Stimulated activated naive CD4-positive, alpha-beta T cell (primary cell): Measurements from ENCODE around the gene CD9.
A peak's percentile ranks its signal among the peaks of the same experiment; 100 is the strongest.
"Not testable (repeated sequence)": the region's sequence is repeated elsewhere in the genome, so short reads cannot be mapped to it uniquely, and the experiment has no call there.

Experiments
- DNase-seq, 6 experiments: peaks; one replicate each; lab custom pipeline; 2025; lab: John Stamatoyannopoulos, UW

CD9 gene

DNA sequence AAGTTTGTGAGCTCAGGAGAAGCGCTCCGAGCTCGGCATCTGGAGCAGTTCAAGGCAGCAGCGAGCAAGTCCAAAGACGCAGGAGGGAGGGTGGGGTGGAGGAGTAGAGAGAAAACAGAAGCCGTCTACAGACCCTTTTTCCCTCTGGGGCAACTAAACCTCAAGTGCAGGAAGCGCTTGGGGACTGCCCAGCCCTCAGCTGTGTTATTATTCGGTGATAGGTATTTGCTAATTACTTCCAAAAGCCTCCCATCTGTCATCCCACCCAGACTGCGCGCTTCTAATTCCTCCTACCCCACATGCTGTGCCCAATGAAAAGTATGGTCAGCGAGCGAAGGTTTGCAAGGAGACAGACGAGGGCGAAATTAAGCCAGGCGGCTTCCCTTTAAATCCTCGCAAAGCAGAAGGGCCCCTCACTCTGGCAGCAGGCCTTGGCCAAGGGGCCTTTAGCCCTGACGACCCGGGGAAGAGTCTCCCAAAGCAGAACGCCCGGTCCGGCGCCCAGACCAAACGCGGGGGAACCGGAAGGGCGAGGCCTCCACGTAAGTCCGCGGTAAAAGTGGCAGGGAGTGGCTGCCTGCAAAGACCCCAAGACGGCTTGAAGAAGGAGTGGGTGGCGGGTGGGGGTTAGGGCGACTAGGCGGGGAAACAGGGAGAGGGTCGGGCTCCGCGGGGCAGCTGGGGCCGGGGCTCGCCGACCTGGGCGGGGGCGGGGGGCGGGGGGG, 507 bp upstream of the CD9 start:
- DNase-seq = no peak

DNA sequence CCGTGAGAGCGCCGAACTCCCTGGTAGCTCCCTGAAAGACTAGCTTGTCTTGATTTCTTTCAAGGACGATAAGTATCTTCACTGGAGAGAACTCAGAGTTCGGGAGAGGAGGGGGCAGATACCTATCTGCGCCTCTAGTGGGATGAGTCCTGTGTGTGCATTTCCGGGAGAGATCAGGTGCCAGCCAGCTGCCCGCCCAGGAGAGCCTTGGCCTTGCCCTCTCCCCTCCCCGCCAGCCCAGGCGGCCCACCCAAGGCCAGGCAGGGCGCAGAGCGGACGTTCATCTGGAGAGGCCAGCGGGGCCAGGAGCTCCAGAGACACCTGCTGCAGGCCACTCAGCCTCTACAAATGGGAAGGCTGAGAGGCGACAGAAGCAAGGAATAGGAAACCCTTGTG, 1.0 kb downstream of the CD9 start:
- DNase-seq = peak in 1 of 6 experiments; percentile 12

DNA sequence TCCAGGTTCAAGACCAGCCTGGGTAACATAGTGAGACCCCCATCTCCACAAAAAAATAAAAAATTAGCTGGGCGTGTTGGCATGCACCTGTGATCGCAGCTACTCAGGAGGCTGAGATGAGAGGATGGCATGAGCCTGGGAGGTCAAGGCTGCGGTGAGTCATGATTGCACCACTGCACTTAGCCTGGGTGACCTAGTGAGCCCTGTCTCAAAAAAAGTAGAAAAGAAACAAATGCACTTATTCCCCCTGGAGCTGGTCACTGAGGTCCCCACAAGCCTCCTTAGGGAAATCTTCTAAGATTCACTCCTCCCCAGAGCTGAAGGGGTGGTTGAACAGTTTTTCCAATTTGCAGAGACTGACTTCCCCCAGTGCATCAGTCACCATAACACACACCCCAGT, 1.6 kb downstream of the CD9 start:
- DNase-seq = no peak

DNA sequence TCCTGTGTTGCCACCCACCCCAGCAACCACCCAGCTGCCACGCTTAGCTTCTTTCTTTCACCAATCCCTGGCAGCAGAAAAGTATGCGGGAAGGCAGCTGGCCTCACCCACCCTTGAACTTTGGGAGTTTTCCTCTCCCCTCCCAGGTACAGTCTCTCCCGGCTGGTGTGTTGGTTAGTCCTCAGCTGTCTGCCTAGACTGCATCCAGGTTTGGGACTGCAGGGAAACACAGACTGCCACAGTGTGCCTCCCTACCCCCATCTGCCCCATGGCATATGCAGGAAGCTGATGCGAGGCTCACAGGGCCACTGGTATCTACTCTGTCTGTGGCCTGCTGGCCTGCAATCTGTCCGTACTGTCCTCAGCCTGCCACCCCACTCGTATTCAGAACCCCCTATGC, 2.1 kb downstream of the CD9 start:
- DNase-seq = no peak

DNA sequence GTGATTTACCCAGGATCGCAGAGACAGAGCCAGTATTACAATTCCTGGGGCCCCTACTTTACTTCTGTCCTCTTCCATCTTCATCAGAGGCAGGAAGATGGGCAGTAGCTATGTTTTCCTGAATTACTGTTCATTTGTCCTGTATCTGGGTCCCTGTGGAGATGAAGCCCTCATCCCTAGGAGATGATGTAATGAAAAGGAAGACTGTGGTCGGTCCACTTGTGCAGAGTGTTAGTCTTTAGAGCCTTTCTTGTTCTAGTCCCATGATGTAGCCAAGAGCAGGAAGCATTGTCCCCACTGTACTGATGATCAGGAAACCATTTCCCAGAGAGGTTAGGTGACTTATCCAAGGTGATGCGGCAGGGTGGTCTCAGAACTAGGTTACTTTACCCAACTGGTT, 2.6 kb downstream of the CD9 start:
- DNase-seq = no peak

DNA sequence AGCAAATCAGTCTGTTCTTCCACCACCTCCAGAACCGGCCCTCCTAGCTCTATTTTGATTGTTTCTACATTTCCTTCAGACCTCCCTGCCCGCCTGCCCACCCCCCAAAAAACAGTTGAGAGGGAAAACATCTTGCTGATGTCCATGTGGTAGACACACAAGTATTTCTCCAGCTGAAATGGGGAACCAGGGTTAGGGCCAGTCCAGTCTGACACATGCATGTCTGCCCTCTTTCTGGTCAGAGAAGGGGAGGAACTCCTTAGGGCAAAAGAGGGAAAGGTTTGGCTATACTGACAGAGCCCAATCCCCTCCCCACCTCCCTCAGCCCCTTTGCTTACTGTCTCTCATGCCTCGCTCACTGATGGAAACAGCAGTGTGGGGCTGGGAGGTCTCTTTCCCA, 3.4 kb downstream of the CD9 start:
- DNase-seq = no peak

DNA sequence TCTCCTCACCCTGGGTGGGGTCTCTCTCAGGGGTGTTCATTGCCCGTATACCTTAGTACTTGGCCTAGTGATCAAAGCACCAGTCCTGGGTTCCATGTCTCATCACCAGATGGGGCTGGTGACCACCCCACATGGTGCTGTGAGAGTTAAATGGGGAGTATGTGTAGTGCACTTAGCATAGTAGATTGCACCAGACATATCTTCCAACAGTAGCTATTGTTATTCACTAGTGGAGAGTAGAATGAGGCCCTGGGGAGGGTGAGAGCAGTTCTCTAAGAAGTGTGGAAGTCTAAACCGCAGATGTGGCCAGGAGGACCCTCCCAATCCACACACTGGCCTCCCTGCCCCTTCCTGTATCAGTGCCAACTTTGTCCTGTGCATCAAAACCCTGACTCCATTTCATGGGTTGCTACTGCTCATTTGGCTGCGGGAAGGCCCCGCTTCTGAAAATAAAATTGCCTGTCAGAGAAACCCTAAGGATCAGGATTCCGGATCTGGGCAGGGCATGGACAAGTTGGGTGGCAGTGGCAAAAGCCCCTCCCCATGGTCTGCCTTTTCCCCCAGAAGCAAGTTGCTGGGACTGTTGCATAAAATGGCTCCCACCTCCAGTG, 4.4 kb downstream of the CD9 start:
- DNase-seq = no peak

DNA sequence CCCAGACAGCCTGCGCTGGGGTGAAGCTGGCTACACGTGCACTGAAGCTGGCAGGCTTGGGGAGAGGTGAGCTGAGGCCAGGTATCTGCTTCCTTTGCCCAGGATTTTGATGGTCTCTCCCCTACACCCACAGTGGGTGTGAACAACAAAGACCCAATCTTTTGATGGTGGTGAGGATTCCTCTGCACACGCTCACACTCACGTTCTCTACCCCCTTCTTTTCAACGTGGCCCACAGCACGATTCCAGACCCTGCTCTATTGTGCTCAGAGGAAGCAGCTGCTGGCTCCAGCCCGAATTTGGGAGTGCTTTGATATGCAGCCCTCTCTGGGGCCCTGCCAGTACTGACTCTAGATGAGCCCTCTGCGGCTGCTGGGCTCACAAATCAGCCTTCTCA, 4.9 kb downstream of the CD9 start:
- DNase-seq = no peak

DNA sequence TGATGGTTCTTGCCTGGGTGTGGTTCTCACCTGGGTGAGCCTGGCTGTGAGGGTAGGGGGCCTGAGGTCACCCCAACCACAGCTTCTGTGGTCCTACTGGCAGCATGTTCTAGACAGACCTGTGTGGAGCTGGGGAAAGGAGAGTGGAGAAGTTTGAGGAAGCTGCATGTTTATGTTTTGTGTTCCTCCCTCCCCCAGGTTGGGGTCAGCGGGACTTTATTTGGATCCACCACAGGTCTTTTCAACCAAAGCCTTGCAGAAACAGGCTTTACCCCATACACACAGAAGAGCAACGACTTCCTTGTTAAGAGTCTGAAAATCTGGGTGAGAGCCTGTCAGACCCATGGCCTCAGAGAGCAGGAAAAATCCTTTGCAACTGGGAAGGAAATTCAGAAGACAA, 5.6 kb downstream of the CD9 start:
- DNase-seq = no peak

DNA sequence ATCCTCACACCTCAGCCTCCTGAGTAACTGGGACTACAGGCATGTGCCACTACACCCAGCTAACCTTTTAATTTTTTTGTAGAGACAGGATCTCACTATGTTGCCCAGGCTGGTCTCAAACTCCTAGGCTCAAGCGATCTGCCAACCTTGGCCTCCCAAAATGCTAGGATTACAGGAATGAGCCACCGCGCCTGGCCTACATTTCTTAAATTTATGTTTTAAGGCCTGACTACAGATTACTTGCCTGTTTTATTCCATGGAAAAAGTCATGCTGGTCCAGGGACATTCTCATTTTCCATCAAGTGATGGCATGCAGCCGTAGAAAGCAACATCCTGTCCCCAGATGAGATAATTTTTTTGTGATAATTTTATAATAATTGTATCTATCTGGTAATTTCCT, 6.1 kb downstream of the CD9 start:
- no peak for DNase-seq

DNA sequence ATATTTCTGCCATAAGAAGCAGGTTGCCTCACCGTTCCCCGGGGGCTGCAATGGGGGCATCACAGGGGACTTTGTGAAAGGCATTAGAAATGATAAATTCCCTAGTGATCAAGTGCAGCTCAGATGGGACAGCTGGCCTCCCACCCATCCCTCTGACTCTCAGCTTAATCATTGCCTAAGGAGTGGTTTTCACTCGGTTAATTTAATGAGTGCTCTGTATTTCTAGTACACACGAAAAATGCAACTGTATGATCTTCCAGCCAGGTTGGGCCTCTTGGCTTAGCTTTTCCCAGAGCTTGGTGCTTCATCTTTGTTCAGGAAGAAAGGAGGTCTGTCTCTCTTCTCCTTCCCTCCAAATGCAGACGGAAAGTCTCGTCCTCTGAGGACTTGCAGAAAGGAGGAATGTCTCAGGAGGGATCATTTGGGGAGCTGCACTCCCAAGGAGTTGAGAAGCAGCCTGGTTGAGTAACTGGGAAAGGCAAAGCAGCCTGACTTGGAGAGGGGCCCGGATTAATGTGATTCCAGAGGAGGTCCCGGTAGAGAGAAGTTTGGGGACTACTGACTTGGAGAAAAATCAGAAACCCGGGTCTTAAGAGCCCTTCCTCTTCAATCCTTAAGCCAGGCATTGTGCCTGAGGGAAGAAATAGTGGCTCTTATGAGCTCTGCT, 7.2 kb downstream of the CD9 start:
- no peak for DNase-seq

DNA sequence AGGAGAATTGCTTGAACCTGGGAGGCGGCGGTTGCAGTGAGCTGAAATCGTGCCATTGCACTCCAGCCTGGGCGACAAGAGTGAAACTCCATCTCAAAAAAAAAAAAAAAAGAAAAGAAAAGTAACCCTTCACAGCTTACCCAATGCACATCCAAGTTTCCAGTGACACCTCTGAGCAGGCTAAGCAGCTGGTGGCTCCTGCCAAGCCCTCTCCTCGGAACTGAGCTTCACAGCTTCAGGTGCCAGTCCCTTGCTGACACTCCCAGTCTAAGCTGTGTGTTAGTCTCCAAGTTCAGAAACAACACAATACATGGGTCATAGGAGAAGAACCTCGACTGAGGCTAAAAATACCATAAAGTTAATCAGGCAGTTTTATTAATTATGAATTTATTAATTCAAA, 7.9 kb downstream of the CD9 start:
- DNase-seq = no peak

DNA sequence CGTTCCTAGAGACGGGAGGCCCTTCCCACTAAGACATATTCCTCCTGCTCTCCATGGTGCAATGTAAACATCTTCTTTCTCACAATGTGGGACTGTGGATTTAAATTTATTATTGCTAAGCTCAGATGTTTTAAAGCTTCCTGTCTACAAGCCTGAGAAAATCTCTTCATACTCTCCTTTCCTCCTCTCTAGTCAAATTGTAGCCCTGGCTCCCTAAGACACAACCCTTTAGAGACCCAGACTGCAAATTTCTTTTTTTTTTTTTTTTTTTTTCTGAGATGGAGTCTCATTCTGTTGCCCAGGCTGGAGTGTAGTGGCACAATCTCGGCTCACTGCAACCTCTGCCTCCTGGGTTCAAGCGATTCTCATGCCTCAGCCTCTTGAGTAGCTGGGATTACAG, 9.2 kb downstream of the CD9 start:
- not testable (repeated sequence) for DNase-seq

DNA sequence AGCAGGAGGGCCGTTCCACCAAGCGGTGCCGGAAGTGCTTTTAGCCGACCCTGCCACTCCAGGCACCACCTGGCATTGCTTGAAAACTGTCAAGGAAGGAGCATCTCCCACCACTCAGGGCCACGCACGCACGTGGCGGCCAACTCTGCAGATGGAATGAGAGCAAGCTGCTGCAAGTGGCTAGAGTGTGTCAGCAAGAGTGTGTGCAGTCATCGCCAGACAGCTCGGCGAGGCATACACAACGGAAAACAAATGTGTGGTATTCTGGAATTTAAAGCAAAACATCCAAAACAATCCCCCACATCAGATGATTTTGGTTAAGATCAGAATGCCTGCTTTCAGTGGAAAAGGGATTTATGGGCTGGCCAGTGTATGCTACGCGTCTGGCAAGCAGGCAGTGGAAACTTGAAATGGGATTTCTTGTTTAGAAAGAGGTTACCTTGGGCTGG, 11.2 kb downstream of the CD9 start:
- DNase-seq = no peak

DNA sequence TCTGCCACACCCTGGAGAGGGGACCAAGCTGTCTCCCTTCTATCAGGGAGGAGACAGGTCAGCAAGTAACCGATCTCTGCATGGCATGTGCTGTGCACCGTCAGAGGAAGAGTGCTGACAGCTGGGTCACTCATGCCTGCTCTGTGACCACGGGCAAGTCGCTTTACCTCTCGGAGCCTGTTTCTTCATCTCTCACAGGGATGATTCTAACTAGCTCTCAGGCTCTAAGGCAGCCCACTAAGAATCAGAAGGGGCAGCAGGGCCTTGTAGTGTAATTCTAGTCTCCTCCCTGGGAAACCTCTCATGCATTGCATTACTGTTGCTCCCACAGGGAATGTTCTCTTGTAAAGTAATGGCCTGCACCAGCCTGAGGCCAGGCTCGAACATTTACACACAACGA, 11.9 kb downstream of the CD9 start:
- DNase-seq = no peak

DNA sequence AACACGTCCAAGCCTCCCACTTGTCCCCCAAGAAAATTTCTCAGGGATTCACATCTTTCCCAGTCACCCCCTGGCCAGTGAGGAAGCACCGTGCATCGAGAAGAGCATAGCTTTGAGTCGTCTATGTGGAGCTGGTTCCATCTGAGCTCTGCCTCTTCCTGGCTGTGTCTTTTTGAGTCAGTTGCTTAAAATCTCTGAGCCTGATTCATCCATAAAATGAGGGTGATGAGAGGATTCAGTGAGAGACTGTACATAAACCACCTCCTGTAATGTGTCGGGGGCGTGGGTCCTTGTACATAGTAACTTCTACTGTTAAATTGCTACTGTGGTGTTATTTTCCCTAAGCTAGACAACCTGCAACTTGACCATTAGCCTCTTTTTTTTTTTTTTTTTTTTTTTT, 13.8 kb downstream of the CD9 start:
- DNase-seq = no peak

DNA sequence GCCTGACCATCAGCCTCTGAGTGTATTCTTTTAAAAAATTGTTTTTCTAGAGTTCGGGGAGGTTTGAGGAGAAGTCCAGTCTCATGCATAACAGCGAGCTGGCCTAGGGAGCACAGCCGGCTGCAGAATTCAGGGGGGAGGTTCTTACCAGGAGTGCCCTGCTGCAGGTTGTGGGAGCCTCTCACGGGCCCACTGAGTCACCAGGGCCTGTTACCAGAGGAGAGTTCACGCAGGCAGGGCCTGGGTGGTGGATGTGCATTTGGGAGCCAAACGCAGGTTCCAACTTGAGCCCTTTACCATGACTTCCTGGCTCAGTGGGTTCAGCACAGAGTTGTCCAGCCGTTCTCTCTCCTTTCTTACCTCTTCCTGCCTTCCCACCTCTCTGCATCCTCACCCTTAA, 14.4 kb downstream of the CD9 start:
- no peak for DNase-seq

DNA sequence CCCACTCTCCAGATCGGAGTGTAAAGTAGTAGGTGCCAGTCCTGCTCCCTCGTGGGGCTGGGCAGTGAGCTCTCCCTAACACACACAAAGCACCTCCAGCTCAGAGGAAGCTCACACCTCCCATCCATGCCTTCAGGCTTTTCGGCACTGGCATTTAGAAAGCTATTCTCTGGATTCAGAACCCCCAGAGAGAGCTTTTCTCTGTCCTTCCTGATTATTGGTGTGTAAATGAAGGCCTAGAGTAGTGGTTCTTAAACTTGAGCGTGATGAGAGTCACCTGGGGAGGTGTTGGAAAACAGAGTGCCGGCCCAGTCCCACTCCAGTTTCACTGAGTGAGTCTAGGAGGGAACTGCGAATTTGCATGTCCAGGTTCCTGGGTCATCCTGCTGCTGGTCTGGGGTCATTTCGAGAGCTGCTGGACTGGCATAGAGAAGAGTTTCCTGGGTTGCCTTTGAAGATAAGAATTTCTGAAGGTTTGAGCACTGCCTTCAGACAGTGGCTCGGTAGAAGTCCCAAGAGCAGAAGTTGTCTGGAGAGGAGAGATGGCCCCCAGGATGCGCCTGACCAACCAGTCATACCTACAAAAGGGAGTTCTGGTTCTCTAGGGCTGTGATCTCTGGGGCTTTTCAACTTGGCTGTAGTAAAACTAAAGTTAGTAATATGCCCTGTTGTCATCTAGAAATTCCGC, 15.1 kb downstream of the CD9 start:
- DNase-seq = no peak

DNA sequence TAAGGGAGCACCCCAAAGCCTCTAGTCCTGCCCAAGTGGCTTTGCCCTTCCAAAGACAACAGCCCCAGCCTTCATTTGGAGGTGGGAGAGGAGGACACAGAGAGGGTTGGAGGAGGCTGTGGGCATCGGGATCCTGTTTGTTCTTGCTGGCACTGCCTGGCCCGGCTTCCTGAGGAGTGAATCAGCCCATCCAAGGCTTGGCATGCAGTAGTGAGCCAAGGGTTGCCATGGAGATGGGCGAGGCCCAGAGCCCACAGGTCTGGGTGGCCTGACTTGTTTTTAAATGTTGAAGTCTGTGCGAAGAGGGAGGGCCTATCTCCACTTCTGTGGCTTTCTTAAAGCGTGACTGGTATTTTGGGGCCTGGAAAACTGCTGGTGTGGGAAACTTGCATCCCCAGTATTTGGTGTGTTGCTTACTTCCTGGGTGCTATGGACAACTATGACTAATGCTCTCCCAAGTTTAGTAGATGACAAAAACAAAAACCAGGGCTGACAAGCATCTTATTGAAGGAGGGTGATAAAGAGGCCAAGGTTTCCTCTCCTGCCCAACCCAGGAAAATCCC, 15.8 kb downstream of the CD9 start:
- no peak for DNase-seq

DNA sequence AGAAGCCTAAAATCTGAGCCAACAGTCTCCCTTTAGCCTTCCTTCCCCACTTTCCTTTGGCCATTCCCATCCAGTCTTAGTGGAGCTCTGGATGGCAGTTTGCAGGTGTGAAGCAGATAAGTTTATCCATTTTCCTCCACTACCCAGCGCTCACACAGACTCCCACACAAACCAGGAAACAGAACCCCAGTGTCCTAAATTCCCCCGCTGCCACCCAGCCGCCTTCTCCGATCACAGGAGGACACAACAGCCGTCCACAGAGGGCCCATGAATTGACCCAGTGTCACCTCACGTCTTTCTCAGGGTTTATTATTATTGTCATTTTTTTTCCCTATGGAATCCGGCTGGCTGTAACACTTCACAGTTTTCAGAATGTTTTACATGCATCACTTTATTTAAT, 16.4 kb downstream of the CD9 start:
- DNase-seq = no peak

DNA sequence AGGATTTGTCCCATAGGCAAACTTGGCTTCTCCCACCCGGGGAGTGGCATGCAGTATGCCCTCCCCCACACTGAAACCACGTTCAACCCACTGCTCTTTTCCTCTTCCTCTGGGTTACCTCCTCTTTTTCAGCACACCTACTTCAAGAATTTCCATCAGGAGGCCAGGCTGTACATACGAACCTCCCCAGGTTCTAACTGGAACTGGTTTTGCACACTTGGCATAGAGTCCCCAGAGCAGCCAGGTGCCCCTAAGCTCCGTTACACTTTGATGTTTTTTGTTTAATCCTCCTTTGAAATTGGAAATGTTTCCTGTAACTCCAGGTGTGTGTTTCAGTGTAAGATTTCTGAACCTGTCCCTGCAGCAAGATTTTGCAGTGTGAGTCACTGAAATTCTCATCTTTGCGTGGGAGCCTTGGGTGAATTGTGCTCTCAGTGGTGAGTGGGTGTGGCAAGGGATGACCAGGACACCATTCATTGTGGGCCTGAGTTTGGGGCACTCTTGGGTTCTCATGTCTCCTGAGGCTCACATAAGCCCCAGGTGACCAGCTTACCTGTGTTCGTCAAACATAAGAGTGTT, 18.2 kb downstream of the CD9 start:
- DNase-seq = no peak

DNA sequence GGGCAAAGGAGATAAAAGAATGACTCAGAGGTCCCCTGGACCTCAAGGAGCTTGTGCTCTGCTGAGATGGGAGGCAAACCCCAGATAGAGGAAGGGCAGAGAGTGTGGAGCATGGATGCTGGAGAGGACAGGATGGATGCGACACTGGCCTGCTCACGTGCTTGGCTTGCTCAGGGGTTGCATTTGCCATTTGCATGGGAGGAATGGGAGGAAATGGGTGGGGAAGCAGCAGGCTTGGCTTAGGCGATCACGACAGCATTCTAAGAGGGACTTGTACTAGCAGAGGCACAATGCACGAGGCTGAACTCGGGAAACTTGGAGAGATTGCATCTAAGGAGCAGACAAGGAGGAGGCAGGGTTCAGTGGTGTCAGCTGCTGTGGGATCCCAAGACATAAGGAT, 19.8 kb downstream of the CD9 start:
- no peak for DNase-seq
